ENCODE results near the gene CSNK1D. TPM values are rescaled to one million over a fixed set of nuclear protein-coding genes. Genes with fewer than 3 reads are reported as not detected.

CSNK1D gene
- total and polyA plus RNA-seq, 2 experiments from 2014 or later = 35.1 to 102 TPM

- H3K79me2 ChIP-seq (ENCODE audit: insufficient read depth) = no peaks in the 10 kb centered on the region
- TF ChIP-seq EZH2phosphoT487 (IDR thresholded peaks at IDR 0.05; ENCODE audit: insufficient read depth, low read depth) (no peak), EZH2 (IDR thresholded peaks at IDR 0.05; ENCODE audit: insufficient read depth, poor library complexity, severe bottlenecking) (no peak)
- H3K4me1 ChIP-seq (ENCODE audit: insufficient read depth) = no peaks in the 10 kb centered on the region
- no peaks in the 10 kb centered on the region for H3K9me2 ChIP-seq (ENCODE audit: insufficient read depth)
- no peak overlapping the region for H3K4me3 ChIP-seq
- H3K4me2 ChIP-seq (ENCODE audit: unreplicated experiment) = no peak overlapping the region
- H4K20me1 ChIP-seq (ENCODE audit: insufficient read depth) = no peaks in the 10 kb centered on the region
- no peaks in the 10 kb centered on the region for H3K9me3 ChIP-seq (ENCODE audit: low read depth)
- DNase-seq = no peak
- H3K27ac ChIP-seq = no peak overlapping the region
- no peaks in the 10 kb centered on the region for H3K36me3 ChIP-seq (ENCODE audit: low read depth)
- H3K9ac ChIP-seq = no peak overlapping the region
- H2AFZ ChIP-seq = no peak overlapping the region
- WGBS, 2 experiments (ENCODE audit: low coverage in 1 of 2, low lambda C conversion rate in 2 of 2, missing lambda C conversion rate in 2 of 2) = 93% methylated on average over 16 to 20 of the region's 20 CpGs
- in situ Hi-C loops (cut with MboI) = no loop called here
- no peaks in the 10 kb centered on the region for H3F3A ChIP-seq (ENCODE audit: insufficient read depth)
- peaks cover 16% of the 10 kb centered on the region for H3K27me3 ChIP-seq (replicated peaks; ENCODE audit: insufficient read depth)
These were observed 44.6 kb upstream of the CSNK1D start for GRCh38 chr17:82318169-82318498.

DNA sequence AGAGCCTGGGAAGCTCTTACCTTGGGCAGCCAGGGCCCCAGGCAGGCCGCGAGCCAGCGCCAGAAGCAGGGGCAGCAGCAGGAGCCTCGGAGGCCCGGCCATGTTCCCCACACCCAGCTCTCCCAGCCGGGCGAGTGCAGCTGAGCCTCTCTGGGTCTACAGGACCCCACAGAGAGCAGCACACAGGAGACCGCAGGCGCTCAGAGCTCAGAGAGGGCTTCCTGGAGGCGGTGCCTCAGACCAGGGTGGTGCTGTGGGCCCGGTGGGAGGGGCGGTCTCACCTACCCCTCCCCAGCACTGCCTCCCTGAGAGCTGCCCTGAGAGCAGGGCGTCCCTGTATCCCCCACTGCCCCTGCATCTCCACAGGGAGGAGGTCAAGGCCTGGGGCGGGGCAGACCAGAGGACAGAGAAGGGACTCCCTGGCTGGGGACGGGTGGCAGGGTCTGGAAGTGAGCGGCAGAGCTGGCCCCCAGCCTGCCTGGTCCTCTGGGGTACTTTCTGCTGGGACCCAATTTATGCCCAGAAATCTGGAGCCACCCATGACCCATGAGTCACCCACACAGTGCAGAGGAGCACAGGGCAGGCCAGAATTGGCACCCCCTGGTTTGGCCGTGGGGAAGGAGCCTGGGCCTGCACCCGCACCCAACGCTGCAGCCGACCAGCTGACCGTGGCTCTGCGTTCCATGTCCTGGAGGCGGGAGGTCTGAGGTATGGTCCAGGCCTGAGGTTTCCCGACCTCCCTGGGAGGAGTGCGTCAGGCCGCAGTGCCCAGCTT lies 44.1 kb upstream of the CSNK1D start, which contains the start of gene CD7:
CD7 (minus strand) TSS at position 215 of the 775 bp plus-strand sequence; CDS start at position 102, 113 bp downstream.
- H3K36me3 ChIP-seq (ENCODE audit: low read depth) = no peaks in the 10 kb centered on the region
- no peak within 1 kb of the TSS for H2AFZ ChIP-seq
- no peaks in the 10 kb centered on the region for H3K9me3 ChIP-seq (ENCODE audit: low read depth)
- H3K9ac ChIP-seq = no peak within 1 kb of the TSS
- H3F3A ChIP-seq (ENCODE audit: insufficient read depth) = no peaks in the 10 kb centered on the region
- 56 to 66% methylated on average over 21 to 24 of the region's 26 CpGs for WGBS, 2 experiments (ENCODE audit: low coverage in 1 of 2, low lambda C conversion rate in 2 of 2, missing lambda C conversion rate in 2 of 2)
- H3K27me3 ChIP-seq (replicated peaks; ENCODE audit: insufficient read depth) = peaks cover 16% of the 10 kb centered on the region
- H3K4me3 ChIP-seq = no peak within 1 kb of the TSS
- H3K4me1 ChIP-seq (ENCODE audit: insufficient read depth) = no peaks in the 10 kb centered on the region
- in situ Hi-C loops (cut with MboI) = no loop called here
- TF ChIP-seq EZH2phosphoT487 (IDR thresholded peaks at IDR 0.05; ENCODE audit: insufficient read depth, low read depth) = no peak
- TF ChIP-seq EZH2 (IDR thresholded peaks at IDR 0.05; ENCODE audit: insufficient read depth, poor library complexity, severe bottlenecking) = no peak
- no peak for DNase-seq
- H3K4me2 ChIP-seq (ENCODE audit: unreplicated experiment) = no peak within 1 kb of the TSS
- H3K9me2 ChIP-seq (ENCODE audit: insufficient read depth) = no peaks in the 10 kb centered on the region
- H3K79me2 ChIP-seq (ENCODE audit: insufficient read depth) = no peaks in the 10 kb centered on the region
- no peak within 1 kb of the TSS for H3K27ac ChIP-seq
- no peaks in the 10 kb centered on the region for H4K20me1 ChIP-seq (ENCODE audit: insufficient read depth)

GRCh38 chr17:82316651-82317393 lies 43.3 kb upstream of the CSNK1D start:
- H3K9me2 ChIP-seq (ENCODE audit: insufficient read depth) = no peaks in the 10 kb centered on the region
- DNase-seq = no peak
- no peak overlapping the region for H3K9ac ChIP-seq
- H3K27me3 ChIP-seq (replicated peaks; ENCODE audit: insufficient read depth) = peaks cover 16% of the 10 kb centered on the region
- TF ChIP-seq EZH2phosphoT487 (IDR thresholded peaks at IDR 0.05; ENCODE audit: insufficient read depth, low read depth) (no peak), EZH2 (IDR thresholded peaks at IDR 0.05; ENCODE audit: insufficient read depth, poor library complexity, severe bottlenecking) (no peak)
- no peak overlapping the region for H3K4me2 ChIP-seq (ENCODE audit: unreplicated experiment)
- H2AFZ ChIP-seq = no peak overlapping the region
- H4K20me1 ChIP-seq (ENCODE audit: insufficient read depth) = no peaks in the 10 kb centered on the region
- in situ Hi-C loops (cut with MboI) = no loop called here
- 56 to 65% methylated on average over 22 to 28 of the region's 29 CpGs for WGBS, 2 experiments (ENCODE audit: low coverage in 1 of 2, low lambda C conversion rate in 2 of 2, missing lambda C conversion rate in 2 of 2)
- no peak overlapping the region for H3K27ac ChIP-seq
- no peak overlapping the region for H3K4me3 ChIP-seq
- no peaks in the 10 kb centered on the region for H3K9me3 ChIP-seq (ENCODE audit: low read depth)
- no peaks in the 10 kb centered on the region for H3K4me1 ChIP-seq (ENCODE audit: insufficient read depth)
- H3K79me2 ChIP-seq (ENCODE audit: insufficient read depth) = no peaks in the 10 kb centered on the region
- no peaks in the 10 kb centered on the region for H3K36me3 ChIP-seq (ENCODE audit: low read depth)
- H3F3A ChIP-seq (ENCODE audit: insufficient read depth) = no peaks in the 10 kb centered on the region

GRCh38 chr17:82315703-82316358 lies 42.3 kb upstream of the CSNK1D start:
- Histone ChIP-seq H3K36me3 (ENCODE audit: low read depth) (no peaks in the 10 kb centered on the region), H3K4me3 (no peak overlapping the region), H3K27me3 (replicated peaks; ENCODE audit: insufficient read depth) (peaks cover 20% of the 10 kb centered on the region), H3K4me1 (ENCODE audit: insufficient read depth) (no peaks in the 10 kb centered on the region), H4K20me1 (ENCODE audit: insufficient read depth) (no peaks in the 10 kb centered on the region), H3K9me3 (ENCODE audit: low read depth) (no peaks in the 10 kb centered on the region), H2AFZ (no peak overlapping the region), H3K9ac (no peak overlapping the region), H3K4me2 (ENCODE audit: unreplicated experiment) (no peak overlapping the region), H3K27ac (no peak overlapping the region), H3K79me2 (ENCODE audit: insufficient read depth) (no peaks in the 10 kb centered on the region), H3F3A (ENCODE audit: insufficient read depth) (no peaks in the 10 kb centered on the region), H3K9me2 (ENCODE audit: insufficient read depth) (no peaks in the 10 kb centered on the region)
- TF ChIP-seq EZH2phosphoT487 (IDR thresholded peaks at IDR 0.05; ENCODE audit: insufficient read depth, low read depth) (no peak), EZH2 (IDR thresholded peaks at IDR 0.05; ENCODE audit: insufficient read depth, poor library complexity, severe bottlenecking) (peak; percentile 45)
- in situ Hi-C loops (cut with MboI) = no loop called here
- DNase-seq = no peak
- WGBS, 2 experiments (ENCODE audit: low coverage in 1 of 2, low lambda C conversion rate in 2 of 2, missing lambda C conversion rate in 2 of 2) = 7 to 8% methylated on average over 25 to 36 of the region's 36 CpGs

Data from GM23248 (cell line).